ENCODE data around the gene PARN. TPM values are rescaled to one million over a fixed set of nuclear protein-coding genes. Genes with fewer than 3 reads are reported as not detected.

PARN gene
- total RNA-seq, 1 experiment from 2014 or later = 30.7 TPM

DNA sequence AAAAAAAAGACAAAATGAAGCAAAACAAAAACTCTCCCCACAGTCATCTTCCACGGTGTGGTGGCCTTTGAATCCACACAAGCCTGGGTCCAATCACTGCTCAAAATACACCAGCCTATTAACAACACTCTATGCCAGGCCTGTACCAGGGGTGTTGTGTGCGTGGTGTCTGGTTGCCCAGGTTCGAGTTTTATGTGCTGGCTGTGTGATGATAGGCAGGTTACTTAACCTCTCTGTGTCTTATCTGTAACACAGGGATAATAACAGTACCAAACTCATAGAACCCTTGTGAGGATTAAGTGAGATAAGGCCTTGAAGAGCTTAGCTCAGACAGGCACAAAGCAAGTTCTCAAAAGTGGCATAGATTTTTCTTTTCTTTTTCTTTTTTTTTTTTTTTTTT lies 235.2 kb downstream of the PARN start:
- no peaks in the 10 kb centered on the region for H3K36me3 ChIP-seq (ENCODE audit: control insufficient read depth, insufficient read depth, low read length)
- ChIA-PET CTCF (interaction anchor here (0.7 kb wide), 1 partner anchor 96 kb away, joined by 3 read pairs; no protein-coding TSS in a partner anchor), POLR2A (no interaction called here)
- H3K4me3 Mint-ChIP-seq (ENCODE audit: unreplicated experiment) = no peak overlapping the region
- H3K27me3 ChIP-seq (replicated peaks; ENCODE audit: control insufficient read depth, insufficient read depth, low read length) = no peaks in the 10 kb centered on the region
- H3K4me3 ChIP-seq (ENCODE audit: low read depth, low read length) = no peak overlapping the region
- peaks cover 9% of the 10 kb centered on the region for H3K4me1 ChIP-seq
- BruUV-seq (replicated peaks) = no TSS peak
- TF ChIP-seq, protein P1, sequence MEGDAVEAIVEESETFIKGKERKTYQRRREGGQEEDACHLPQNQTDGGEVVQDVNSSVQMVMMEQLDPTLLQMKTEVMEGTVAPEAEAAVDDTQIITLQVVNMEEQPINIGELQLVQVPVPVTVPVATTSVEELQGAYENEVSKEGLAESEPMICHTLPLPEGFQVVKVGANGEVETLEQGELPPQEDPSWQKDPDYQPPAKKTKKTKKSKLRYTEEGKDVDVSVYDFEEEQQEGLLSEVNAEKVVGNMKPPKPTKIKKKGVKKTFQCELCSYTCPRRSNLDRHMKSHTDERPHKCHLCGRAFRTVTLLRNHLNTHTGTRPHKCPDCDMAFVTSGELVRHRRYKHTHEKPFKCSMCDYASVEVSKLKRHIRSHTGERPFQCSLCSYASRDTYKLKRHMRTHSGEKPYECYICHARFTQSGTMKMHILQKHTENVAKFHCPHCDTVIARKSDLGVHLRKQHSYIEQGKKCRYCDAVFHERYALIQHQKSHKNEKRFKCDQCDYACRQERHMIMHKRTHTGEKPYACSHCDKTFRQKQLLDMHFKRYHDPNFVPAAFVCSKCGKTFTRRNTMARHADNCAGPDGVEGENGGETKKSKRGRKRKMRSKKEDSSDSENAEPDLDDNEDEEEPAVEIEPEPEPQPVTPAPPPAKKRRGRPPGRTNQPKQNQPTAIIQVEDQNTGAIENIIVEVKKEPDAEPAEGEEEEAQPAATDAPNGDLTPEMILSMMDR (IDR thresholded peaks at IDR 0.05; ENCODE audit: insufficient read depth in 1 of 2, low read depth in 1 of 2, low read length in 1 of 2, severe bottlenecking in 1 of 2, unreplicated experiment in 1 of 2) = no peak
- H3K9me3 ChIP-seq = no peaks in the 10 kb centered on the region
- no peaks in the 10 kb centered on the region for H3K27me3 Mint-ChIP-seq (ENCODE audit: insufficient read depth, unreplicated experiment)
- no peaks in the 10 kb centered on the region for H3K9me3 Mint-ChIP-seq (ENCODE audit: unreplicated experiment)
- DNase-seq = no peak
- no peak overlapping the region for H3K27ac Mint-ChIP-seq (ENCODE audit: unreplicated experiment)
- H3K36me3 Mint-ChIP-seq (ENCODE audit: insufficient read depth, unreplicated experiment) = no peaks in the 10 kb centered on the region
- H3K4me1 Mint-ChIP-seq (ENCODE audit: low read depth, unreplicated experiment) = peaks cover 9% of the 10 kb centered on the region
- intact Hi-C loops (cut with micrococcal nuclease; ENCODE audit: unreplicated experiment) = no loop called here

GRCh38 chr16:14392960-14393359 lies 237.1 kb downstream of the PARN start:
- no peak for DNase-seq
- no peaks in the 10 kb centered on the region for H3K27me3 Mint-ChIP-seq (ENCODE audit: insufficient read depth, unreplicated experiment)
- ChIA-PET POLR2A (no interaction called here), CTCF (no interaction called here)
- no peaks in the 10 kb centered on the region for H3K36me3 Mint-ChIP-seq (ENCODE audit: insufficient read depth, unreplicated experiment)
- no peak overlapping the region for H3K4me3 Mint-ChIP-seq (ENCODE audit: unreplicated experiment)
- intact Hi-C loops (cut with micrococcal nuclease; ENCODE audit: unreplicated experiment) = no loop called here
- TF ChIP-seq, protein P1 (IDR thresholded peaks at IDR 0.05; ENCODE audit: insufficient read depth in 1 of 2, low read depth in 1 of 2, low read length in 1 of 2, severe bottlenecking in 1 of 2, unreplicated experiment in 1 of 2) = no peak
- no peaks in the 10 kb centered on the region for H3K4me1 Mint-ChIP-seq (ENCODE audit: low read depth, unreplicated experiment)
- no peak overlapping the region for H3K4me3 ChIP-seq (ENCODE audit: low read depth, low read length)
- H3K27me3 ChIP-seq (replicated peaks; ENCODE audit: control insufficient read depth, insufficient read depth, low read length) = no peaks in the 10 kb centered on the region
- no peaks in the 10 kb centered on the region for H3K36me3 ChIP-seq (ENCODE audit: control insufficient read depth, insufficient read depth, low read length)
- H3K9me3 Mint-ChIP-seq (ENCODE audit: unreplicated experiment) = no peaks in the 10 kb centered on the region
- H3K9me3 ChIP-seq = no peaks in the 10 kb centered on the region
- H3K4me1 ChIP-seq = no peaks in the 10 kb centered on the region
- no TSS peak for BruUV-seq (replicated peaks)
- H3K27ac Mint-ChIP-seq (ENCODE audit: unreplicated experiment) = no peak overlapping the region

DNA sequence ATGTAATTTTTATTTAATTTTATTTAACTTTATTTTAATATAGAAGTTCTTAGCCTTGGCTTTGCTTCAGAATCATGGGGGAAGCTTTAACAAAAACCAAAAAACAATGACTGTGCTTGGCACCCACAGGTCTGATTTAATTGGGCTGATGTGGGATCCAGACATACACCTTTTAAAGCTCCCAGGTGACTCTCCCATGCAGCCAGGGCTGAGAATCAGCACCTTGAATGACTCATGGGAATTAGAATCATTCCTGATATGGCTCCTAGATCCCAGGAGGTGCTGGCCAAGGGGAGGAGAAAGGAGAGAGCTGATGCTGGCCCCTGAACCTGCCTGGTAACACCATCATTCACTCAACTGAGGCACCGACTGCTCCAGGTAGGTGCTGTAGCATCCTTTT lies 240.7 kb downstream of the PARN start:
- H3K4me1 Mint-ChIP-seq (ENCODE audit: low read depth, unreplicated experiment) = no peaks in the 10 kb centered on the region
- no peak overlapping the region for H3K4me3 Mint-ChIP-seq (ENCODE audit: unreplicated experiment)
- no TSS peak for BruUV-seq (replicated peaks)
- no peaks in the 10 kb centered on the region for H3K9me3 Mint-ChIP-seq (ENCODE audit: unreplicated experiment)
- POLR2A ChIA-PET = no interaction called here
- no peaks in the 10 kb centered on the region for H3K27me3 ChIP-seq (replicated peaks; ENCODE audit: control insufficient read depth, insufficient read depth, low read length)
- no peaks in the 10 kb centered on the region for H3K36me3 Mint-ChIP-seq (ENCODE audit: insufficient read depth, unreplicated experiment)
- no peaks in the 10 kb centered on the region for H3K36me3 ChIP-seq (ENCODE audit: control insufficient read depth, insufficient read depth, low read length)
- no peaks in the 10 kb centered on the region for H3K9me3 ChIP-seq
- TF ChIP-seq, protein P1 (IDR thresholded peaks at IDR 0.05; ENCODE audit: insufficient read depth in 1 of 2, low read depth in 1 of 2, low read length in 1 of 2, severe bottlenecking in 1 of 2, unreplicated experiment in 1 of 2) = no peak
- intact Hi-C loops (cut with micrococcal nuclease; ENCODE audit: unreplicated experiment) = no loop called here
- H3K27ac Mint-ChIP-seq (ENCODE audit: unreplicated experiment) = no peak overlapping the region
- CTCF ChIA-PET = no interaction called here
- H3K4me3 ChIP-seq (ENCODE audit: low read depth, low read length) = no peak overlapping the region
- no peaks in the 10 kb centered on the region for H3K4me1 ChIP-seq
- DNase-seq = no peak
- H3K27me3 Mint-ChIP-seq (ENCODE audit: insufficient read depth, unreplicated experiment) = no peaks in the 10 kb centered on the region

All from Caco-2 (cell line).